Neural cell (in vitro differentiated cells): ENCODE results near the gene NXNL1. TPM values are rescaled to one million over a fixed set of nuclear protein-coding genes. Genes with fewer than 3 reads are reported as not detected.

Experiments
- H2AFZ ChIP-seq: fragments of 200-600, 300-800 bp; sonication (generic), shearing (Covaris generic); 2 replicates; pipeline ENCODE4 v1.6.0; 2014; ENCODE audit warnings: low read depth, mild to moderate bottlenecking, antibody characterized with exemption, low read length, moderate library complexity
- H3F3A ChIP-seq: fragments of 200-600 bp; shearing (Covaris generic); 2 replicates; pipeline ENCODE4 v1.6.1; 2016; ENCODE audit warnings: mild to moderate bottlenecking, moderate library complexity, mixed read lengths, antibody characterized with exemption, low read length; ENCODE audit not compliant: insufficient read depth, poor library complexity, severe bottlenecking
- H3K27ac ChIP-seq: fragments of 200-600, 300-800 bp; sonication (generic), shearing (Covaris generic); 2 replicates; pipeline ENCODE4 v1.5.1; 2014; ENCODE audit warnings: mild to moderate bottlenecking, low read length, moderate library complexity
- H3K27me3 ChIP-seq: fragments of 300-800, 200-600 bp; sonication (generic), shearing (Covaris generic); 2 replicates; pipeline ENCODE4 v1.6.0; 2014; ENCODE audit warnings: mild to moderate bottlenecking, low read depth, low read length, moderate library complexity; ENCODE audit not compliant: insufficient read depth
- H3K36me3 ChIP-seq: fragments of 300-800, 200-600 bp; sonication (generic), shearing (Covaris generic); 2 replicates; pipeline ENCODE4 v1.5.1; 2014; ENCODE audit warnings: mild to moderate bottlenecking, antibody characterized with exemption, low read length, moderate library complexity; ENCODE audit not compliant: insufficient read depth
- H3K4me2 ChIP-seq: fragments of 300-800, 200-600 bp; sonication (generic), shearing (Covaris generic); 2 replicates; pipeline ENCODE4 v1.6.0; 2014; ENCODE audit warnings: mild to moderate bottlenecking, low read length
- H3K4me3 ChIP-seq: fragments of 300-800, 200-600 bp; sonication (generic), shearing (Covaris generic); 2 replicates; pipeline ENCODE4 v1.5.1; 2014; ENCODE audit warnings: mild to moderate bottlenecking, low read length, moderate library complexity
- H3K79me2 ChIP-seq: fragments of 200-600 bp; shearing (Covaris generic); replicated peaks from 2 replicates; pipeline ENCODE4 v1.6.0; 2014; ENCODE audit warnings: mild to moderate bottlenecking, low read length, moderate library complexity; ENCODE audit not compliant: insufficient read depth
- H3K9ac ChIP-seq: fragments of 300-800, 200-600 bp; sonication (generic), shearing (Covaris generic); 2 replicates; pipeline ENCODE4 v1.6.1; 2016; ENCODE audit warnings: mild to moderate bottlenecking, low read length, mixed read lengths
- H3K9me2 ChIP-seq: fragments of 200-600 bp; shearing (Covaris generic); 2 replicates; pipeline ENCODE4 v1.6.1; 2016; ENCODE audit warnings: mild to moderate bottlenecking, low read length, mixed read lengths; ENCODE audit not compliant: insufficient read depth
- H3K9me3 ChIP-seq: fragments of 200-600, 300-800 bp; sonication (generic), shearing (Covaris generic); 2 replicates; pipeline ENCODE4 v1.6.1; 2016; ENCODE audit warnings: mild to moderate bottlenecking, mixed run types, low read length, moderate library complexity, mixed read lengths
- H4K20me1 ChIP-seq: fragments of 200-600 bp; shearing (Covaris generic); 2 replicates; pipeline ENCODE4 v1.6.1; 2016; ENCODE audit warnings: mild to moderate bottlenecking, mixed run types; ENCODE audit not compliant: insufficient read depth
- EP300 ChIP-seq: fragments of 450-650 bp; conservative IDR thresholded peaks from 2 replicates; pipeline ENCODE4 v1.6.1; 2014; ENCODE audit warnings: antibody characterized with exemption, mild to moderate bottlenecking, moderate library complexity; ENCODE audit not compliant: poor library complexity, severe bottlenecking
- EZH2 ChIP-seq: fragments of 200-600, 300-800 bp; shearing (Covaris generic), sonication (generic); IDR thresholded peaks from 2 replicates; pipeline ENCODE4 v1.6.1; 2014; ENCODE audit warnings: antibody characterized with exemption, low read length, borderline replicate concordance, mild to moderate bottlenecking; ENCODE audit not compliant: insufficient read depth, poor library complexity, severe bottlenecking
- MXI1 ChIP-seq: fragments of 450-650 bp; conservative IDR thresholded peaks from 2 replicates; pipeline ENCODE4 v1.6.1; 2014; ENCODE audit warnings: antibody characterized with exemption, mild to moderate bottlenecking; ENCODE audit not compliant: poor library complexity, severe bottlenecking
- POLR2AphosphoS5 ChIP-seq: IDR thresholded peaks from 2 replicates; pipeline ENCODE4 v1.6.1; 2012
- RAD21 ChIP-seq: fragments of 450-650 bp; conservative IDR thresholded peaks from 2 replicates; pipeline ENCODE4 v1.6.1; 2014; ENCODE audit warnings: antibody characterized with exemption, mild to moderate bottlenecking, moderate library complexity
- SMC3 ChIP-seq: fragments of 450-650 bp; conservative IDR thresholded peaks from 2 replicates; pipeline ENCODE4 v1.6.1; 2014; ENCODE audit warnings: antibody characterized with exemption, mild to moderate bottlenecking, moderate library complexity; ENCODE audit not compliant: poor library complexity
- TAF1 ChIP-seq: IDR thresholded peaks from 2 replicates; pipeline ENCODE4 v1.6.1; 2012; ENCODE audit warnings: low read depth
- polyA plus RNA-seq: library from polyadenylated mRNA; depleted of rRNA; stranded (reverse); fragments of >200 nt; gene quantifications from 2 replicates; pipeline ENCODE4 v1.2.3, GENCODE V29; 2014
- TF ChIP-seq, protein P1 (sequence below): IDR thresholded peaks from 2 replicates; pipeline ENCODE4 v1.6.1; 2012; ENCODE audit warnings: borderline replicate concordance
- TF ChIP-seq, protein P2 (sequence below): fragments of 450-650 bp; IDR thresholded peaks from 2 replicates; pipeline ENCODE4 v1.5.1; 2014; ENCODE audit warnings: antibody characterized with exemption, mild to moderate bottlenecking, moderate library complexity; ENCODE audit not compliant: poor library complexity, severe bottlenecking

NXNL1 gene
- polyA plus RNA-seq, 1 donor from 2014 or later, result not detected

DNA sequence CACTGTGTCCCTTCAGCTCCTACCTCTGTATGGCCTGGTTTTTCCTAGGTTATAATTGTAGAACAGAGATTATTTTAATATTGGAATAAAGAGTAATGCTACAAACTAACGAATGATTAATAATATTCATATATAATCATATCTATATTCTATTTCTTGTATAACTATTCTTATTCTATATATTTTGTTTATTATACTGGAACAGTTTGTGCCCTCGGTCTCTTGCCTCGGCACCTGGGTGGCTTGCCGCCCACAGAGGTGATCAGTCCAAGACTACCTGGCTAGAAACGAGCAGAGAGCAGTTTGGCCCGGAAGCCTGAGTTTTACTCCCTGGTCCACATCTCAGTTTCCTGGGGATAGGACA lies 5.7 kb upstream of the NXNL1 start:
- H3K4me2 ChIP-seq, result no peak overlapping the region
- H2AFZ ChIP-seq, result no peak overlapping the region
- TF ChIP-seq SMC3, result no peak
- TF ChIP-seq, protein P1, sequence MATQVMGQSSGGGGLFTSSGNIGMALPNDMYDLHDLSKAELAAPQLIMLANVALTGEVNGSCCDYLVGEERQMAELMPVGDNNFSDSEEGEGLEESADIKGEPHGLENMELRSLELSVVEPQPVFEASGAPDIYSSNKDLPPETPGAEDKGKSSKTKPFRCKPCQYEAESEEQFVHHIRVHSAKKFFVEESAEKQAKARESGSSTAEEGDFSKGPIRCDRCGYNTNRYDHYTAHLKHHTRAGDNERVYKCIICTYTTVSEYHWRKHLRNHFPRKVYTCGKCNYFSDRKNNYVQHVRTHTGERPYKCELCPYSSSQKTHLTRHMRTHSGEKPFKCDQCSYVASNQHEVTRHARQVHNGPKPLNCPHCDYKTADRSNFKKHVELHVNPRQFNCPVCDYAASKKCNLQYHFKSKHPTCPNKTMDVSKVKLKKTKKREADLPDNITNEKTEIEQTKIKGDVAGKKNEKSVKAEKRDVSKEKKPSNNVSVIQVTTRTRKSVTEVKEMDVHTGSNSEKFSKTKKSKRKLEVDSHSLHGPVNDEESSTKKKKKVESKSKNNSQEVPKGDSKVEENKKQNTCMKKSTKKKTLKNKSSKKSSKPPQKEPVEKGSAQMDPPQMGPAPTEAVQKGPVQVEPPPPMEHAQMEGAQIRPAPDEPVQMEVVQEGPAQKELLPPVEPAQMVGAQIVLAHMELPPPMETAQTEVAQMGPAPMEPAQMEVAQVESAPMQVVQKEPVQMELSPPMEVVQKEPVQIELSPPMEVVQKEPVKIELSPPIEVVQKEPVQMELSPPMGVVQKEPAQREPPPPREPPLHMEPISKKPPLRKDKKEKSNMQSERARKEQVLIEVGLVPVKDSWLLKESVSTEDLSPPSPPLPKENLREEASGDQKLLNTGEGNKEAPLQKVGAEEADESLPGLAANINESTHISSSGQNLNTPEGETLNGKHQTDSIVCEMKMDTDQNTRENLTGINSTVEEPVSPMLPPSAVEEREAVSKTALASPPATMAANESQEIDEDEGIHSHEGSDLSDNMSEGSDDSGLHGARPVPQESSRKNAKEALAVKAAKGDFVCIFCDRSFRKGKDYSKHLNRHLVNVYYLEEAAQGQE, result no peak
- no peak for TF ChIP-seq MXI1
- no peak for TF ChIP-seq EP300
- no peak for TF ChIP-seq EZH2
- TF ChIP-seq POLR2AphosphoS5, result no peak
- no peak for TF ChIP-seq RAD21
- TF ChIP-seq TAF1, result no peak
- TF ChIP-seq, protein P2, sequence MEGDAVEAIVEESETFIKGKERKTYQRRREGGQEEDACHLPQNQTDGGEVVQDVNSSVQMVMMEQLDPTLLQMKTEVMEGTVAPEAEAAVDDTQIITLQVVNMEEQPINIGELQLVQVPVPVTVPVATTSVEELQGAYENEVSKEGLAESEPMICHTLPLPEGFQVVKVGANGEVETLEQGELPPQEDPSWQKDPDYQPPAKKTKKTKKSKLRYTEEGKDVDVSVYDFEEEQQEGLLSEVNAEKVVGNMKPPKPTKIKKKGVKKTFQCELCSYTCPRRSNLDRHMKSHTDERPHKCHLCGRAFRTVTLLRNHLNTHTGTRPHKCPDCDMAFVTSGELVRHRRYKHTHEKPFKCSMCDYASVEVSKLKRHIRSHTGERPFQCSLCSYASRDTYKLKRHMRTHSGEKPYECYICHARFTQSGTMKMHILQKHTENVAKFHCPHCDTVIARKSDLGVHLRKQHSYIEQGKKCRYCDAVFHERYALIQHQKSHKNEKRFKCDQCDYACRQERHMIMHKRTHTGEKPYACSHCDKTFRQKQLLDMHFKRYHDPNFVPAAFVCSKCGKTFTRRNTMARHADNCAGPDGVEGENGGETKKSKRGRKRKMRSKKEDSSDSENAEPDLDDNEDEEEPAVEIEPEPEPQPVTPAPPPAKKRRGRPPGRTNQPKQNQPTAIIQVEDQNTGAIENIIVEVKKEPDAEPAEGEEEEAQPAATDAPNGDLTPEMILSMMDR, result no peak
- no peaks in the 10 kb centered on the region for H4K20me1 ChIP-seq
- H3K9ac ChIP-seq, result no peak overlapping the region
- peaks cover 5% of the 10 kb centered on the region for H3K79me2 ChIP-seq
- H3K4me3 ChIP-seq, result no peak overlapping the region
- H3K36me3 ChIP-seq, result no peaks in the 10 kb centered on the region
- H3K9me3 ChIP-seq, result no peaks in the 10 kb centered on the region
- H3K9me2 ChIP-seq, result no peaks in the 10 kb centered on the region
- H3K27me3 ChIP-seq, result no peaks in the 10 kb centered on the region
- no peaks in the 10 kb centered on the region for H3F3A ChIP-seq
- no peak overlapping the region for H3K27ac ChIP-seq

DNA sequence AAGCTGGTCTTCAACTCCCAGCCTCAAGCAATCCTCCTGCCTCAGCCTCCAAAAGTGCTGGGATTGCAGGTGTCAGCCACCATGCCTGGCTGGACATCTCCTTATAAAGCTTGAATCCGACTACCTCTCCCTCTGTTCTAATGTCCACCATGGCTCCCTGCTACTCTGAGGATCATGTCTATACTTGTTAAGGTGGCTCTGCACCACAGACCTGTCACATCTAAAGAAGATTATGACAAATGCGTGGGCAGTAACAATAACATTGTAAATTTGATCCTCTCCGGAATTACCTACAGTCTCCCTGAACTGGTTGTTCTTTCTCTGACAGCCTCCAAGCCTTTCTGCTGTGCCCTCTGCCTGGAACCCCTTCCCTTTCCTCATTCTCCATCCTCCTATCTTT lies 1.8 kb downstream of the NXNL1 start:
- Histone ChIP-seq H3K27me3 (peaks cover 16% of the 10 kb centered on the region), H3K36me3 (no peaks in the 10 kb centered on the region), H3K27ac (no peak overlapping the region), H2AFZ (no peak overlapping the region), H3K4me3 (no peak overlapping the region), H3K4me2 (no peak overlapping the region), H3K79me2 (no peaks in the 10 kb centered on the region), H4K20me1 (no peaks in the 10 kb centered on the region), H3F3A (no peaks in the 10 kb centered on the region), H3K9ac (no peak overlapping the region), H3K9me3 (no peaks in the 10 kb centered on the region), H3K9me2 (no peaks in the 10 kb centered on the region)
- TF ChIP-seq TAF1 (no peak), MXI1 (no peak), RAD21 (no peak), EZH2 (no peak), POLR2AphosphoS5 (no peak), SMC3 (no peak), EP300 (no peak)
- TF ChIP-seq, protein P1, result no peak
- TF ChIP-seq, protein P2, result no peak
